ENCODE measurements around the gene PACRG. TPM values are rescaled to one million over a fixed set of nuclear protein-coding genes. Genes with fewer than 3 reads are reported as not detected.

The PACRG gene
- total and polyA plus RNA-seq, 9 donors, result 2.5 to 33.1 (median 3.8) TPM

DNA sequence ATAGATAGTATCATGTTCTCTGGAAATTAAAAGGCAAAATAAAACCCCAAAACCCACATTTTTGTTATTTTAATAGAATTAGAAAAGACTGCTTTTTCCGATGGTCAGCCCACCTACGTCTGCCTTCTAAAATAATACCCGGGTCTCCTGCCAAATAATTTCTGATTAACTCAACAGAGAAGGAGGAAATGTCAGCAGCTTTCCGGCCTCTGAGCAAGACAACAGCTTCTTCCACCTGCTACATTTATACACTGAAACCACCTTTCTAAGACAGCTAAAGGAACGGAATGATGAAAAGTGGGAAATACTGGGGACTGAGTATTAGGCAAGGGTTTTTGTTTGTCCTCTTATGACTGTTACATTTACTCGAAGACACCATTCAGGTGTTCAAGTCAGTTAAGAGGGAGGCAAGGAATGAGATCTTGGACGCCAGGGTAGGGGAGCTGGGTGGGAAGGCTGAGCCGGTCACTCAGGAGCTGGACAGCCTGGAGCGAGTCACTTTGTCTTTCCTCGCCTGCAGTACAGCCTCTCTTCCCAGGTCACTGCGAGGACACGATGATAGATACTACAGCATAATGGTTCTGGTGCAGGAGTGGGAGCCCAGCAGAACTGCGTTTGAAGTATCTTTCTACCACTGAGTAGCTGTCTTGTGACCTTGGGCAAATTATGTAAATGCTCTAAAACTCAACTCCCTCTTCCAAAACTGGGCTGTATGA, 590.5 kb downstream of the PACRG start:
- intact Hi-C loops (cut with DNase I), result no loop called here
- no peak for DNase-seq
- no peak overlapping the region for H3K27ac ChIP-seq

DNA sequence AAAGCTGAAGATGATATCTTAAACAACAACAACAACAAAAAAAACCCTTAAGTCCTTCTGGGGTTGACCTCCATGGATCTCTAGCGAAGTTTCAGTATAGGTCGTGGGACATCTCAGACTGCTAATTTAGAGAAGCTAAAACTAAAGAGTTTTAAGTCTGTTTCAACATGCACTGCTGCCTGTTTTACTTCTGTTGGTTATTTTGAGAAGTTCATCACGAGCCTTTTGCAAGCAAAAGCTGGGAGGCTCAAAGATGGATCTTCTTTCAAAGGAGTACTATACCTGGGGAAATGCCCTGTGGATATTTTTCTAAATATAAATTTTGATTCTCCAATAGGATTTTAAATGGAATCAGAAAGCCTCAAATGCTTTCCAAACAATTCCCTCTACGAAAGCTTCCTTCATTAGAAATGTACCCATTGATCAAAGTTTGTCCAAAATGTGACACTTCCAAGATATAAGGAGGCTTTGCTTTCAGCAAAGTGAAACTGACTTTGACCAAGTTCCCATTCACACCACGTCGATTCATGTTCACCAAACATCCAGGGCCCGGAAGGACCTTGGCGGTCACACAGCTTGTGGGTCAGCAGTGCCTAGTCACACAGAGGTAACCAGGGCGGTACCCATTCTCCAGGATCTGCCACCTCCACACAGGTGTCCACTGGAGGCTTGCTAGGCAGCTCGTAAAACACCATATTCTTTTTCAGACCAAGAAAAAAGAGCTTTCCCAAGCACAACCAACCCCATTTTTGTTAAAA, 592.0 kb downstream of the PACRG start:
- no peak for TF ChIP-seq POLR2A (IDR thresholded peaks at IDR 0.05)
- no peak for TF ChIP-seq EP300 (IDR thresholded peaks at IDR 0.05)
- TF ChIP-seq, protein P1, sequence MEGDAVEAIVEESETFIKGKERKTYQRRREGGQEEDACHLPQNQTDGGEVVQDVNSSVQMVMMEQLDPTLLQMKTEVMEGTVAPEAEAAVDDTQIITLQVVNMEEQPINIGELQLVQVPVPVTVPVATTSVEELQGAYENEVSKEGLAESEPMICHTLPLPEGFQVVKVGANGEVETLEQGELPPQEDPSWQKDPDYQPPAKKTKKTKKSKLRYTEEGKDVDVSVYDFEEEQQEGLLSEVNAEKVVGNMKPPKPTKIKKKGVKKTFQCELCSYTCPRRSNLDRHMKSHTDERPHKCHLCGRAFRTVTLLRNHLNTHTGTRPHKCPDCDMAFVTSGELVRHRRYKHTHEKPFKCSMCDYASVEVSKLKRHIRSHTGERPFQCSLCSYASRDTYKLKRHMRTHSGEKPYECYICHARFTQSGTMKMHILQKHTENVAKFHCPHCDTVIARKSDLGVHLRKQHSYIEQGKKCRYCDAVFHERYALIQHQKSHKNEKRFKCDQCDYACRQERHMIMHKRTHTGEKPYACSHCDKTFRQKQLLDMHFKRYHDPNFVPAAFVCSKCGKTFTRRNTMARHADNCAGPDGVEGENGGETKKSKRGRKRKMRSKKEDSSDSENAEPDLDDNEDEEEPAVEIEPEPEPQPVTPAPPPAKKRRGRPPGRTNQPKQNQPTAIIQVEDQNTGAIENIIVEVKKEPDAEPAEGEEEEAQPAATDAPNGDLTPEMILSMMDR (IDR thresholded peaks at IDR 0.05), result no peak
- 89 to 91% (median 91%) methylated on average over 10 of the region's 10 CpGs for WGBS, 3 donors
- DNase-seq, result no peak
- no peaks in the 10 kb centered on the region for H3K4me1 ChIP-seq (ENCODE audit: insufficient read depth)
- no peaks in the 10 kb centered on the region for H3K27me3 ChIP-seq
- intact Hi-C loops (cut with DNase I), result no loop called here
- H3K36me3 ChIP-seq, result no peaks in the 10 kb centered on the region
- H3K9me3 ChIP-seq, result no peaks in the 10 kb centered on the region
- H3K27ac ChIP-seq, result no peak overlapping the region
- no peak overlapping the region for H3K4me3 ChIP-seq

More for the DNA sequence above, 590.5 kb downstream of the PACRG start:
- H3K4me1 ChIP-seq (ENCODE audit: insufficient read depth), result no peaks in the 10 kb centered on the region
- no peaks in the 10 kb centered on the region for H3K27me3 ChIP-seq
- H3K4me3 ChIP-seq, result no peak overlapping the region
- H3K36me3 ChIP-seq, result no peaks in the 10 kb centered on the region
- H3K9me3 ChIP-seq, result no peaks in the 10 kb centered on the region
- TF ChIP-seq, protein P1 (IDR thresholded peaks at IDR 0.05), result no peak
- no peak for TF ChIP-seq POLR2A (IDR thresholded peaks at IDR 0.05)
- TF ChIP-seq EP300 (IDR thresholded peaks at IDR 0.05), result no peak
- 36 to 48% (median 44%) methylated on average over 13 of the region's 13 CpGs for WGBS, 3 donors

DNA sequence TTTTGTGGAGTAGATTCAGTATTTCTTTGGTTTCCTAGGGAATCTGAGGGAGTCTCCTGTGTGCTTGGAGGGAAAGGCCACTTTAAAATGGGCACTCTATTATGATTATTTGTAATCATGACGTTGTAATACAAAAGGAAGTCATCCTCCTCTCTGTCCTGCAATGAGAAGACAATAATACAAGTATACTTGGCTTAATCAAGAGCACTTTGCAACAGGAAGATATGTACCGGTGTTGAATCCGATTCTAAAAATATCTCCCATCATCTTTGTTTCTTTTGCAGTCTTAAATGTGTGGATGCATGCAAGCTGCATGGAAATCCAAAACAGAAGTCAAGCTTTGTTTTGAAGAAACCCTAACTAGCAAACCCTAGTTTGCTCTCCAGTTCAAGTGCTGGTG, 592.6 kb downstream of the PACRG start:
- Histone ChIP-seq H3K9me3 (no peaks in the 10 kb centered on the region), H3K27me3 (no peaks in the 10 kb centered on the region), H3K4me3 (no peak overlapping the region), H3K27ac (no peak overlapping the region), H3K36me3 (no peaks in the 10 kb centered on the region), H3K4me1 (ENCODE audit: insufficient read depth) (no peaks in the 10 kb centered on the region)
- intact Hi-C loops (cut with DNase I), result no loop called here
- no peak for DNase-seq
- TF ChIP-seq, protein P1 (IDR thresholded peaks at IDR 0.05), result no peak
- TF ChIP-seq POLR2A (IDR thresholded peaks at IDR 0.05) (no peak), EP300 (IDR thresholded peaks at IDR 0.05) (no peak)
- 28 to 29% (median 29%) methylated on average over 3 of the region's 3 CpGs for WGBS, 3 donors

DNA sequence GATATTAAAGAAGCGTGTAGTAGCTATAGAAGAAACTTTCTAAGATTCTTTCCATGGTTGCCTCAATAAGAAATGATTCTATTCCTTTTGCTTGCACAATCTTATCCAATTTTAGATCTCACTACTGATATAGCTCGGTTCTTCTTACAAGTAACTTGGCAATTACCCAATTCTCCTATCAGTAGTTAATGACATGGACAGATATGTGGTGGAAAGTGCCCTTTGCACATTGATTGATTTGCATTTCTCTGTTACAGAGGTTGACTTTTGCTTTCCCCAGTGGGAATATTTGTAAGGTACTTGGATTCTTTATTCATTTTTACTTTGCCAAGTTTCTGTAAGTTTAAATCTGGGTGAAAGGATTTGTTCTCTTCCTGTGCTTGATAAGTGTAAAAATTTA, 593.0 kb downstream of the PACRG start:
- WGBS, 3 donors, result 42 to 50% (median 46%) methylated on average over 2 of the region's 2 CpGs
- intact Hi-C loops (cut with DNase I), result no loop called here
- no peak for DNase-seq
- Histone ChIP-seq H3K27me3 (no peaks in the 10 kb centered on the region), H3K9me3 (no peaks in the 10 kb centered on the region), H3K4me1 (ENCODE audit: insufficient read depth) (no peaks in the 10 kb centered on the region), H3K36me3 (no peaks in the 10 kb centered on the region), H3K4me3 (no peak overlapping the region), H3K27ac (no peak overlapping the region)
- TF ChIP-seq EP300 (IDR thresholded peaks at IDR 0.05) (no peak), POLR2A (IDR thresholded peaks at IDR 0.05) (no peak)
- TF ChIP-seq, protein P1 (IDR thresholded peaks at IDR 0.05), result no peak

Data from ovary (tissue), 9 donors.